ENCODE data around the gene EYA3.

DNA sequence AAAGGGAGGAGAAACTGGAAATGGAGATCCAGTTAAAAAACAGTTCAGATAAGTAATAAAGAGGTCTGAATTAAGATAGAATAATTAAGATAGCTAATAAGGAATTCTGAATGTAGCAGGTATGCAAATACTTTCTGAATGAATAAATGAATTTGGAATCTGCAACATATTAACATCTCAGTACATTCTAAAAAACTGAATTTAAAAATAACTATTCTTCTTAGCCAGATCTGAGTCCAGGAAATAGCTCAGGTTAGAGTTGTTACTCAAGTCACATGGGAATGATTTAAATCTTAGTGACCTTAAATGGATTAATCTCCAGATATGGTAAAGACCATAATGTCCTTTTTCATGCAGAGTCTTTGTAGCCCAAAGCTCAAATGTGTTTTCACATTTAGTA lies 51.2 kb downstream of the EYA3 start:
- TF ChIP-seq ZNF121 (CRISPR knock-in tag; IDR thresholded peaks at IDR 0.05): no peak
- TF ChIP-seq, protein P1, sequence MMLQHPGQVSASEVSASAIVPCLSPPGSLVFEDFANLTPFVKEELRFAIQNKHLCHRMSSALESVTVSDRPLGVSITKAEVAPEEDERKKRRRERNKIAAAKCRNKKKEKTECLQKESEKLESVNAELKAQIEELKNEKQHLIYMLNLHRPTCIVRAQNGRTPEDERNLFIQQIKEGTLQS (CRISPR knock-in tag; conservative IDR thresholded peaks at IDR 0.05): no peak
- TF ChIP-seq, protein P2, sequence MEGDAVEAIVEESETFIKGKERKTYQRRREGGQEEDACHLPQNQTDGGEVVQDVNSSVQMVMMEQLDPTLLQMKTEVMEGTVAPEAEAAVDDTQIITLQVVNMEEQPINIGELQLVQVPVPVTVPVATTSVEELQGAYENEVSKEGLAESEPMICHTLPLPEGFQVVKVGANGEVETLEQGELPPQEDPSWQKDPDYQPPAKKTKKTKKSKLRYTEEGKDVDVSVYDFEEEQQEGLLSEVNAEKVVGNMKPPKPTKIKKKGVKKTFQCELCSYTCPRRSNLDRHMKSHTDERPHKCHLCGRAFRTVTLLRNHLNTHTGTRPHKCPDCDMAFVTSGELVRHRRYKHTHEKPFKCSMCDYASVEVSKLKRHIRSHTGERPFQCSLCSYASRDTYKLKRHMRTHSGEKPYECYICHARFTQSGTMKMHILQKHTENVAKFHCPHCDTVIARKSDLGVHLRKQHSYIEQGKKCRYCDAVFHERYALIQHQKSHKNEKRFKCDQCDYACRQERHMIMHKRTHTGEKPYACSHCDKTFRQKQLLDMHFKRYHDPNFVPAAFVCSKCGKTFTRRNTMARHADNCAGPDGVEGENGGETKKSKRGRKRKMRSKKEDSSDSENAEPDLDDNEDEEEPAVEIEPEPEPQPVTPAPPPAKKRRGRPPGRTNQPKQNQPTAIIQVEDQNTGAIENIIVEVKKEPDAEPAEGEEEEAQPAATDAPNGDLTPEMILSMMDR (IDR thresholded peaks at IDR 0.05): no peak
- TF ChIP-seq, protein P3, sequence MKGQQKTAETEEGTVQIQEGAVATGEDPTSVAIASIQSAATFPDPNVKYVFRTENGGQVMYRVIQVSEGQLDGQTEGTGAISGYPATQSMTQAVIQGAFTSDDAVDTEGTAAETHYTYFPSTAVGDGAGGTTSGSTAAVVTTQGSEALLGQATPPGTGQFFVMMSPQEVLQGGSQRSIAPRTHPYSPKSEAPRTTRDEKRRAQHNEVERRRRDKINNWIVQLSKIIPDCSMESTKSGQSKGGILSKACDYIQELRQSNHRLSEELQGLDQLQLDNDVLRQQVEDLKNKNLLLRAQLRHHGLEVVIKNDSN (CRISPR knock-in tag; IDR thresholded peaks at IDR 0.05): no peak
- TF ChIP-seq, protein P4, sequence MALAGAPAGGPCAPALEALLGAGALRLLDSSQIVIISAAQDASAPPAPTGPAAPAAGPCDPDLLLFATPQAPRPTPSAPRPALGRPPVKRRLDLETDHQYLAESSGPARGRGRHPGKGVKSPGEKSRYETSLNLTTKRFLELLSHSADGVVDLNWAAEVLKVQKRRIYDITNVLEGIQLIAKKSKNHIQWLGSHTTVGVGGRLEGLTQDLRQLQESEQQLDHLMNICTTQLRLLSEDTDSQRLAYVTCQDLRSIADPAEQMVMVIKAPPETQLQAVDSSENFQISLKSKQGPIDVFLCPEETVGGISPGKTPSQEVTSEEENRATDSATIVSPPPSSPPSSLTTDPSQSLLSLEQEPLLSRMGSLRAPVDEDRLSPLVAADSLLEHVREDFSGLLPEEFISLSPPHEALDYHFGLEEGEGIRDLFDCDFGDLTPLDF (CRISPR knock-in tag; IDR thresholded peaks at IDR 0.05): no peak
- no peak for TF ChIP-seq TEAD1 (CRISPR knock-in tag; IDR thresholded peaks at IDR 0.05)
- no peak for TF ChIP-seq TP53 (CRISPR knock-in tag; IDR thresholded peaks at IDR 0.05)
- no peak for TF ChIP-seq CREB1 (CRISPR knock-in tag; IDR thresholded peaks at IDR 0.05)
- TF ChIP-seq ZNF219 (CRISPR knock-in tag; IDR thresholded peaks at IDR 0.05; ENCODE audit: borderline replicate concordance): no peak
- no peak for TF ChIP-seq SP1 (CRISPR knock-in tag; conservative IDR thresholded peaks at IDR 0.05)
- TF ChIP-seq JUN (CRISPR knock-in tag; IDR thresholded peaks at IDR 0.05): no peak
- TF ChIP-seq NR1H2 (CRISPR knock-in tag; IDR thresholded peaks at IDR 0.05): no peak
- TF ChIP-seq TCF7 (CRISPR knock-in tag; IDR thresholded peaks at IDR 0.05; ENCODE audit: low read depth): no peak

All from WTC11 (cell line).